Stomach (tissue), 9 donors: Measurements from ENCODE around the gene THADA. TPM values are rescaled to one million over a fixed set of nuclear protein-coding genes. Genes with fewer than 3 reads are reported as not detected.

Experiments
- DNase-seq, 2 donors: peaks; one replicate each; pipeline versions ENCODE4 v3.0.0 to v3.0.0-alpha.2; 2013 to 2019
- H3K27ac ChIP-seq, 5 donors: fragments of 200-600 bp in 4 of 5; sonication (generic) in 4 of 5; one replicate each; pipeline ENCODE4 v1.5.1; 2013 to 2019; ENCODE audit warnings: mild to moderate bottlenecking in 1 of 5, moderate library complexity in 1 of 5
- H3K27me3 ChIP-seq, 3 donors: fragments of 200-600 bp; sonication (generic); one replicate each; pipeline ENCODE4 v1.5.1; 2017 to 2019; ENCODE audit warnings: mixed run types in 1 of 3
- H3K36me3 ChIP-seq, 4 donors: fragments of 200-600 bp; sonication (generic); 1 replicate in 3 of 4; 2 replicates in 1 of 4; pipeline ENCODE4 v1.5.1; 2016 to 2019
- H3K4me1 ChIP-seq, 4 donors: fragments of 200-600 bp; sonication (generic); one replicate each; pipeline ENCODE4 v1.5.1; 2016 to 2019
- H3K4me3 ChIP-seq, 4 donors: fragments of 200-600 bp; sonication (generic) in 3 of 4; one replicate each; pipeline ENCODE4 v1.5.1; 2016 to 2019; ENCODE audit warnings: mild to moderate bottlenecking in 1 of 4
- H3K9me3 ChIP-seq, 4 donors: fragments of 200-600 bp; sonication (generic); one replicate each; pipeline ENCODE4 v1.5.1; 2016 to 2019
- EP300 ChIP-seq: sonication (generic); formaldehyde crosslinking; IDR thresholded peaks from one replicate; pipeline ENCODE4 v1.6.1; 2017; ENCODE audit warnings: antibody characterized with exemption
- POLR2A ChIP-seq, 4 donors: fragments of 450-650 bp; IDR thresholded peaks; one replicate each; pipeline ENCODE4 v1.6.1; 2016; ENCODE audit warnings: antibody characterized with exemption in 4 of 4, control low read depth in 2 of 4, mild to moderate bottlenecking in 1 of 4, moderate library complexity in 1 of 4
- POLR2AphosphoS5 ChIP-seq, 3 donors: sonication (generic); formaldehyde crosslinking; IDR thresholded peaks; one replicate each; pipeline ENCODE4 v1.6.1; 2016; ENCODE audit warnings: antibody characterized with exemption in 3 of 3
- WGBS, 5 donors: extraction: QIAGEN DNeasy Blood & Tissue Kit in 3 of 5; methylation state at CpG; one replicate each; pipeline versions ENCODE4 v1.1.5 to v1.1.7; 2013 to 2018; 5-methylcytosine and 5-hydroxymethylcytosine counted together
- intact Hi-C: fragments of 100-400 bp; cut with DNase I; formaldehyde crosslinking; loops from one replicate; pipeline ENCODE4 v1.15.1; 2023; ENCODE audit warnings: low total_unique reads
- polyA plus RNA-seq, 3 donors: library from polyadenylated mRNA; stranded (reverse); fragments of 200-250 nt; gene quantifications; one replicate each; pipeline ENCODE4 v1.2.3, GENCODE V29; 2013
- total RNA-seq, 5 donors: library from RNA; depleted of rRNA; stranded (reverse); fragments of >200 nt; gene quantifications; one replicate each; pipeline versions ENCODE4 v1.1.0 to v1.2.3, GENCODE V29; 2014 to 2016
- TF ChIP-seq, protein P1 (sequence below), 7 experiments: fragments of 450-650 bp in 4 of 7; fragments of 200-600 bp in 3 of 7; sonication (generic) in 3 of 7; IDR thresholded peaks; one replicate each; pipeline ENCODE4 v1.5.1; 2016 to 2019; ENCODE audit warnings: antibody characterized with exemption in 7 of 7, control low read depth in 2 of 7, mild to moderate bottlenecking in 1 of 7
- donor health status: healthy with polysubstance abuse.
- donor health status: Bipolar disorder and iron deficiency.
- donor health status: healthy.

THADA gene
- total and polyA plus RNA-seq, 8 donors = 8.0 to 109 (median 31.9) TPM

- H3K36me3 ChIP-seq = no peaks in the 10 kb centered on the region
- TF ChIP-seq EP300 (no peak), POLR2AphosphoS5 (IDR thresholded peaks at IDR 0.05) (no peak)
- H3K4me3 ChIP-seq = no peak overlapping the region
- peaks cover 31 to 53% (median 40%) of the 10 kb centered on the region in 4 donors for H3K4me1 ChIP-seq
- H3K27me3 ChIP-seq = no peaks in the 10 kb centered on the region
- H3K27ac ChIP-seq = peak overlapping the region in 4 of 5 donors; percentile 68 to 93 (median 80)
- no peaks in the 10 kb centered on the region for H3K9me3 ChIP-seq
- intact Hi-C loops = no loop called here
- no peak for DNase-seq
- 91 to 99% (median 93%) methylated on average over 2 of the region's 2 CpGs for WGBS, 5 donors
Measured at GRCh38 chr2:43518718-43519117, 77.1 kb downstream of the THADA start.

DNA sequence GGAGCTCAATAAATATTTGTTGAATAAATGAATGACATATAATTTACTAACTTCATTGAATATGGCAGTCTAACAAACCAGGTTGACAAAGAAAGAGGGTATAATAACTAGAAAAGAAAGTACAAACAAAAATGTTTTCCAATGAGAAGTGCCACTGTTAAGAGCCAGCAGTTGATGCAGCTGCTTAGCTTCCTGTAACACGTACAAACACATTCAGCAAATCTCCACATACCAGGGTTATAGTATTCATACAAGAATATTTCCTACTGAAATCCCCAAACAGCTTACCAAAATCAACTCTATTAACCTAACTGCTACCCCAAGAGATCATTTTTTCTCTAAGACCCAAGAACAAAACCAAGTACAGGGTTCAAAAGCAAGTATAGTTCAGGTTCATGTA, 77.7 kb downstream of the THADA start:
- no peaks in the 10 kb centered on the region for H3K9me3 ChIP-seq
- TF ChIP-seq POLR2AphosphoS5 (IDR thresholded peaks at IDR 0.05) = no peak
- TF ChIP-seq EP300 = no peak
- TF ChIP-seq, protein P1, sequence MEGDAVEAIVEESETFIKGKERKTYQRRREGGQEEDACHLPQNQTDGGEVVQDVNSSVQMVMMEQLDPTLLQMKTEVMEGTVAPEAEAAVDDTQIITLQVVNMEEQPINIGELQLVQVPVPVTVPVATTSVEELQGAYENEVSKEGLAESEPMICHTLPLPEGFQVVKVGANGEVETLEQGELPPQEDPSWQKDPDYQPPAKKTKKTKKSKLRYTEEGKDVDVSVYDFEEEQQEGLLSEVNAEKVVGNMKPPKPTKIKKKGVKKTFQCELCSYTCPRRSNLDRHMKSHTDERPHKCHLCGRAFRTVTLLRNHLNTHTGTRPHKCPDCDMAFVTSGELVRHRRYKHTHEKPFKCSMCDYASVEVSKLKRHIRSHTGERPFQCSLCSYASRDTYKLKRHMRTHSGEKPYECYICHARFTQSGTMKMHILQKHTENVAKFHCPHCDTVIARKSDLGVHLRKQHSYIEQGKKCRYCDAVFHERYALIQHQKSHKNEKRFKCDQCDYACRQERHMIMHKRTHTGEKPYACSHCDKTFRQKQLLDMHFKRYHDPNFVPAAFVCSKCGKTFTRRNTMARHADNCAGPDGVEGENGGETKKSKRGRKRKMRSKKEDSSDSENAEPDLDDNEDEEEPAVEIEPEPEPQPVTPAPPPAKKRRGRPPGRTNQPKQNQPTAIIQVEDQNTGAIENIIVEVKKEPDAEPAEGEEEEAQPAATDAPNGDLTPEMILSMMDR (IDR thresholded peaks at IDR 0.05) = no peak
- TF ChIP-seq POLR2A (IDR thresholded peaks at IDR 0.05) = no peak
- intact Hi-C loops = no loop called here
- WGBS, 5 donors = 24 to 59% (median 47%) methylated on average over 1 of the region's 1 CpG
- H3K4me3 ChIP-seq = no peak overlapping the region
- H3K27me3 ChIP-seq = no peaks in the 10 kb centered on the region
- peaks cover 31 to 56% (median 42%) of the 10 kb centered on the region in 4 donors for H3K4me1 ChIP-seq
- DNase-seq = peak in 1 of 2 donors; percentile 40
- H3K27ac ChIP-seq = peak overlapping the region in 4 of 5 donors; percentile 68 to 93 (median 80)
- no peaks in the 10 kb centered on the region for H3K36me3 ChIP-seq

DNA sequence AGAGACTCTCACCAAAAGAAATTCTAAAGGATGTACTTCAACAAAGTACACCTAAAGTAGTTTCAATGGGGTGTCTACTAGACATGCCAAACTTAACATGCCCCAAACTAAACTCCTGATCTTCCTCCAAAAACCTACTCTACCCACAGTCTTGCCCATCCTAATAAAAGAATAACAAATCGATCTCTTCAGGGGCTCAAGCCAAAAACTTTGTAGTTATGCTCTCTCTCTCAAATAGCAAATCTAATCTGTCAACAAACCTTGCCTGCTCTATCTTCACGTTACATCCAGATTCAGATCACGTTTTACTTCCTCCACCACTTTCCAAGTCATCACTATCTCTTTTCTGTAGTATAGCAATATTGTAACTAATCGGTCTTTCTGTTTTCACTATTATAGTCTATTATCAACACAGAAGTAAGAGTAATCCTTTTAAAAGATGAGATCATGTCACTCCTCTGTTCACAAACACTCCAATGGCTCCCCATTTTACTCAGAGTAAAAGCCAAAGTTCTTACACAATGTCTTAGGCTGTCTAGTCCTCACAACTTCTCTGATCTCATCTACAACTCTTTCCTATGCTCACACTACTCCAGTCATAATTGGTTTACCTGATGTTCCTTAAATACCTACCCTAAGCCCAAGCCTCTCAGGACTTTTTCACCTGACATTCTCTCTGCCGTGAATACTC, 79.9 kb downstream of the THADA start:
- no peak for DNase-seq
- no peak overlapping the region for H3K4me3 ChIP-seq
- no peaks in the 10 kb centered on the region for H3K27me3 ChIP-seq
- intact Hi-C loops = no loop called here
- H3K27ac ChIP-seq = peak overlapping the region in 2 of 5 donors; percentile 57 to 93
- peaks cover 31 to 60% (median 46%) of the 10 kb centered on the region in 4 donors for H3K4me1 ChIP-seq
- TF ChIP-seq, protein P1 (IDR thresholded peaks at IDR 0.05) = no peak
- TF ChIP-seq POLR2A (IDR thresholded peaks at IDR 0.05) (no peak), EP300 (no peak), POLR2AphosphoS5 (IDR thresholded peaks at IDR 0.05) (no peak)
- H3K36me3 ChIP-seq = peaks cover 0 to 8% (median 2%) of the 10 kb centered on the region in 4 donors
- 52 to 65% (median 57%) methylated on average over 5 of the region's 5 CpGs for WGBS, 5 donors
- no peaks in the 10 kb centered on the region for H3K9me3 ChIP-seq

DNA sequence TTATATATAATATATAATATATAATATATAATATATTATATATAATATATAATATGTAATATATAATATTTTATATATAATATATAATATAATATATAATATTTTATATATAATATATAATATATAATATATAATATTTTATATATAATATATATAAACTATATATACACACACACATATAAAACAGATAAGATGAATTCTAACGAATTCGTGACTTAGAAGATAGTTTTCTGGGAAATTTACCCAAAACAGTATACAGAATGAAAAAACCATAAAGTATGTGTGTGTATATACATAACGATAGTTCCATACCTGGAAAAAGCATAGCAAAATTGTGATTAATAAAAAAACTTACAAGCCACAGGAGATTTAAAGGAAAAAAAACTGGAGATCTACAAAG, 80.6 kb downstream of the THADA start:
- intact Hi-C loops = no loop called here
- Histone ChIP-seq H3K36me3 (peaks cover 0 to 8% (median 2%) of the 10 kb centered on the region in 4 donors), H3K9me3 (no peaks in the 10 kb centered on the region), H3K27me3 (no peaks in the 10 kb centered on the region), H3K27ac (peak overlapping the region in 2 of 5 donors; percentile 57 to 93), H3K4me1 (peaks cover 29 to 58% (median 42%) of the 10 kb centered on the region in 4 donors), H3K4me3 (no peak overlapping the region)
- 92 to 99% (median 97%) methylated on average over 3 of the region's 3 CpGs for WGBS, 5 donors
- no peak for DNase-seq
- no peak for TF ChIP-seq POLR2A (IDR thresholded peaks at IDR 0.05)
- no peak for TF ChIP-seq EP300
- no peak for TF ChIP-seq POLR2AphosphoS5 (IDR thresholded peaks at IDR 0.05)
- TF ChIP-seq, protein P1 (IDR thresholded peaks at IDR 0.05) = no peak

DNA sequence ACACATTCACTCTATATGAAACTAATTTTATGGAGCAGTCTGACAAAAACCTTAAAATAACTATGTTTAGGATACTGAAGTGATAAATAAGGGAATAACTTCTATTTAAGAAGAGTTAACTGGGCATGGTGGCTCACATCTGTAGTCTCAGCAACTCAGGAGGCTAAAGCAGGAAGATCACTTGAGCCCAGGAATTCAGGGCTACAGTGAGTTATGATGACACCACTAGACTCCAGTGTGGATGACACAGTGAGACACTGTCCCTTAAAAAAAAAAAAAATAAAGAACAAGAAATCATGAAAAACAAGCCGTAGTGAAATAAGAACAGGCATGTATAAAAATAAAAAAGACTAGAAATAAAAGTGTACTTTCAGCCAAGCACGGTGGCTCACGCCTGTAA, 82.0 kb downstream of the THADA start:
- no peak for DNase-seq
- Histone ChIP-seq H3K27me3 (no peaks in the 10 kb centered on the region), H3K36me3 (peaks cover 0 to 8% (median 2%) of the 10 kb centered on the region in 4 donors), H3K27ac (peak overlapping the region in 2 of 5 donors; percentile 44 to 60), H3K4me1 (peaks cover 16 to 43% (median 28%) of the 10 kb centered on the region in 4 donors), H3K4me3 (no peak overlapping the region), H3K9me3 (no peaks in the 10 kb centered on the region)
- WGBS, 5 donors = 92 to 95% (median 93%) methylated on average over 3 of the region's 3 CpGs
- intact Hi-C loops = no loop called here
- TF ChIP-seq EP300 (no peak), POLR2AphosphoS5 (IDR thresholded peaks at IDR 0.05) (no peak), POLR2A (IDR thresholded peaks at IDR 0.05) (no peak)
- TF ChIP-seq, protein P1 (IDR thresholded peaks at IDR 0.05) = no peak
